HL-60/S4 treated with retinoic acid at 250 ng/mL for 4 days and 3 days (cell line): ENCODE data around the gene INCA1.

Experiments
- in situ Hi-C: fragments of 300-500 bp; cut with MboI; formaldehyde crosslinking; loops from 2 replicates; pipeline ENCODE4 v1.7.0; 2022; ENCODE audit warnings: low sequenced_read_pairs

INCA1 gene

DNA sequence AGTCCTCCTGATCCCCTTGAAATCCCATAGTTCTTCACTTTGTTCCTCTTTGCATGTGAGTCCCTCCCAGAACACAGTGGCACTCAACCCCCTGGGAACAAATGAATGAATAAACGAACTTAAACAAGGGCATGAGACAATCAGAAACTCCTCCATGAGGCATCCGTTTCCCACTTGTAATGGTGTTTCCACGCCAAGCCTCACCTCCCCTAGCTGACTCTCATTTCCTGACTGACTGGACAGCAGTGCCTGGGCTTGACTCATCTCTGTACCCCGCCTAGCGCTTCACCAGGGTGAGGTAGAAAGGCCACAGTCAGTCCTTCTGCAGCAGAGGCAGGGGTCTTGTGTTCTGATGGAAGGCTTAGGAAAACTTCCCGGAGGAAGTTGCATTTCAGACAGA lies 14.6 kb upstream of the INCA1 start:
- in situ Hi-C loops: no loop called here

DNA sequence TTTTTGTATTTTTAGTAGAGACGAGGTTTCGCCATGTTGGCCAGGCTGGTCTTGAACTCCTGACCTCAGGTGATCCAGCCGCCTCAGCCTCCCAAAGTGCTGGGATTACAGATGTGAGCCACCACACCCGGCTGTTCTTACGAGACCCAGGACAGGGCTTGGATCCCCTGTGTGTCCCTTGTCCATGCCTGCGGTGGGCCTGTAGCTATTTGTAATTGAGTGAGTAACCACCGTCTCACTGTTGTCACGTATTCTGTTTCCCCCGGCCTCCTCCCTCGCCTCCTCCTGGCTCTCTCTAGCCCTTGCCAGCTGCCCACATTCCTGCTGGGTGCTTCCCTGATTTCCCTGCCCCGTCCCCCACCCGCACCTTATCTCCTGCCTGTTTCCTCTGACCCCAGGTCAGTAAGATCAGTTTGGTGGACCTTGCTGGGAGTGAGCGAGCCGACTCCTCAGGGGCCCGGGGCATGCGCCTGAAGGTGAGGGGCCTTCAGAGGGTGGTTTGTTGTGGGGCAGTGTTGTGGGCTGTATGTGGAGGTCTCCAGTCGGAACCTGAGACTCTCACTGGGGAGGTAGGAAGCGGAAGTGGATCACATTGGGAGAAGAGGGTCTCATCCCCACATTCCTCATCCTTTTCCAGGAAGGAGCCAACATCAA lies 6.0 kb upstream of the INCA1 start:
- in situ Hi-C loops: no loop called here

DNA sequence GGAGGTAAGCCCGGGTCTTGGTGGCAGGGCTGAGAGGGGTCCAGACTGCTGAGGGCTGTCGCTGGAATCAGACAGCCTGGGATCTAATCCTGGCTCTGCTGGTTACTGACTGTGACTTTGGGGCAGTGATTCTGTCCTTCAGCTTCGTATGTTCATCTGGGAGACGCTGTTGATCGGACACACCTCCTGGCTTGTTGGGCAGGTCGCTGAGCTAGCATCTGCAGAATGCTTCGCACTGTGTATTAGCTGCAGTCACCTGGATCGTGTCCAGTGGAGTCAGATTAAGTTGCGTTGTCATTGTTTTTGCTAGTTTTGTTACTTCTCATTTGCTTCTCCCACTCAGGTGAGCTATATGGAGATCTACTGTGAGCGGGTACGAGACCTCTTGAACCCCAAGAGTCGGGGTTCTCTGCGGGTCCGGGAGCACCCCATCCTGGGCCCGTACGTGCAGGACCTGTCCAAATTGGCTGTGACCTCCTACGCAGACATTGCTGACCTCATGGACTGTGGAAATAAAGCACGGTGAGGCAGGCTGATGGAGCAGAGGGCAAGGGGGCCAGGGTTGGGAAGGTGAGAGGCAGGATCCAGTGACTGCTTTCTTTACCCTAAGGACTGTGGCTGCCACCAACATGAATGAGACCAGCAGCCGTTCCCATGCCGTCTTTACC lies 4.9 kb upstream of the INCA1 start:
- in situ Hi-C loops: no loop called here

DNA sequence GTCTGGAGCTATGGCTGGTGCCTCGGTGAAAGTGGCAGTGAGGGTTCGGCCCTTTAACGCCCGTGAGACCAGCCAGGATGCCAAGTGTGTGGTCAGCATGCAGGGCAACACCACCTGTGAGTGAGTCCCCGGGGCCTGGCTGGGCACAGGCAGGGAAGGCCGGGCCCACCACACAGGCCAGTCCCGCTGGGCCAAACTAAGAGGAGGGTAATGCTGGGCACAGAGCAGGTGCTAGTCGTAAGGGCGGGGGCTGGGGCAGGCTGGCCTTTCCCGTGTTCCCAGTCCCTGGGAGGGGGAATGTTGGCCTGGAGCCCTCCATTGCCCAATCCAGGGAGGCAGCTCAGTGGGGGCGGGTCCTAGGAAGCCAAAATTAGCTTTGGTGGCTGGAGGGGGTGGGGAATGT lies 2.9 kb upstream of the INCA1 start:
- in situ Hi-C loops: no loop called here

DNA sequence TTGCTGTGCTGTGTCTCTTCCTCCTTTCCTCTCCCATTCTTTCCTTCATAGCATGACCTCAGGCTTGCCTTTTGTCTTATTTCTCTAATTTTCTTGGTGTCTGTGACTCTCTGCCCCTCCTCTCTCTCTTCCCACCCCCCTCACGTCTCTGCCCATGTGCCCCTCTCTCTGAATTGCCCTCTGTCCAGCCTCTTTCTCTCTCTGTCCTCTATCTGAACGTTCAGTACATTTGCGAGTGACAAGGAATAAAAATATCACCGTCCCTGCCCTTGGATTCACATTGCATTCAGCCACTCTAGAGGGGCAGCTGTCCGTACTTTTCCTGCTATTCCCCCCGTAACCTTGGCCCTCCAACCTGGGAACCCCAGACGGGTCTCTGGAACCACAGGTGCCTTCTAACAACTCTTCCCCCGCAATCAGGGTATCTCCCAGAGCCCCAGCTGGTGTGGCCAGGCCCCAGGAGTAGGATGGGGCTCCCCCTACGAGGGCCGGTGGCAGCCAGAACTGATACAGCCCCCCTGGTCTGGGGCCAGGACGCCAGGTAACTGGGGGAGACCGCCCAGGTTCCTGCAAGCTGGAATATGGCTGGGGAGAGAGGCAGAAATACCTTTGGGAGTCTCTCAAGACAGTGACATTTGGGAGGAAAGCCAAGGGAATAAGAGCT lies 2.2 kb upstream of the INCA1 start:
- in situ Hi-C loops: no loop called here

DNA sequence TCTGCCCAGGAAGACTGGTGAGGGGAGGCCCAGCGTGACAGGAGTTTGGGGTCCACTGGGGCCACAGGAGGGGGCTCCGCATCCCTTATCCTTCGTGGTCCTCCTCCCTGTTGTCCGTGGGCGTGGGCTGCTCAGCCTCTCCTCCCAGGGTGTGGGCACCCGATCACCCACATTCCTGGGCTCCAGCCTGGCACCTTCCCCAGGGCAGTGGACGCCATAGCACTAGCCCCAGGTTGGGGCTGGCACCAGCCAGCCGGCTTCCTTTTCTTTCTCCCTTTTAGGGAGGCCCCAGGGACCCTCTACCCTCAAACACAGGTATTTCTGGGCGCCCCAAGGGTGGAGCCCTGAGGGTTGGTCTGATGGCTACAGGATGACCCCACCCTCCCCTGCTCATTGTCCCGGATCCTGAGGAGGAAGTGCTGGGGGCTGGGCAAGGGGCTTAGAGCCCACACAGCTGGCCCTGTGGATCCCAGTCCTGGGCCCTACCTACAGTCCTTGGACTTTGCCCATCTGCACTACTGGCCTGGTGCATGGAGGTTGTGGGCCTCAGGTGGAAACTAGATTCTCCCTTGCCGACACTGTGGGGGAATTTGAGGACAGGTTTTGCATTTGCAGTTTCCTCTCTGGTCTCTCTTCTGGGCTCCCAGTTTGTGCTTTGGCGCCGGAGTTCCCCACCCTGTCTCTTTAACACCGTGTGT lies 1.6 kb upstream of the INCA1 start:
- in situ Hi-C loops: no loop called here

DNA sequence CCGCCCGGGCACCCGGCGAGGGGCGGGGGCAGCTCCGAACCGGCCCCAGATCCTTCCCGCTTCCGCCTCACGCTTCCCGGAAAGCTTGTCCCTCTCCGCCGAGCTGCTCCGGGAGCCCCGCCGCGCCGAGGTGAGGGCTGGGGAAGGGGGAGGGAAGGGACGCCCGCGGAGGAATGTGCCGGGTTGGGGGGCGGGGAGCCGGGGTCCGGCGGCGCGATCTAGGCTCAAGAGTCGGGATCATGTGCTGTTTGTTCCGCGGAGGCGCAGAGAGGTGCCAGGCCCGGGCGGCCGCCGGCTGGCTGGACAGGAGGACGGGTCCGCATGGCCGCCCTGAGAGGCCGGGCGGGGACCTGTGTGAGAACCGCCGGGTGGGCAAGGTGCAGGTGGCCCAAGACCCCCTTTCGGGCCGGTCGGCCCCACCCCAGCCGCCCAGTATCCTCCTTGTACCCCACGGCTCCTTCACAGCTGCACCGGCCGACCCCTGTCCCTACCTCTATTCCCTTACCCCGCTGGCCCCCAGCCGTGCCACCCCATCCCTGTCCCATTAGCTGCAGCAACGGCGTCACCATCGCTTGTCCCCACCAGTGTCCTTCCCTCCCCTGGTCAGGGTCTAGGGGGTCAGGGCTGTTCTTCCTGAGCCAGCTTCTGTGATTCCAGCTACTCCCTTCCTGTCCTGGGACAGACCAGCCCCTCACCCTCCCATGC lies 857 bp upstream of the INCA1 start:
- in situ Hi-C loops: no loop called here

DNA sequence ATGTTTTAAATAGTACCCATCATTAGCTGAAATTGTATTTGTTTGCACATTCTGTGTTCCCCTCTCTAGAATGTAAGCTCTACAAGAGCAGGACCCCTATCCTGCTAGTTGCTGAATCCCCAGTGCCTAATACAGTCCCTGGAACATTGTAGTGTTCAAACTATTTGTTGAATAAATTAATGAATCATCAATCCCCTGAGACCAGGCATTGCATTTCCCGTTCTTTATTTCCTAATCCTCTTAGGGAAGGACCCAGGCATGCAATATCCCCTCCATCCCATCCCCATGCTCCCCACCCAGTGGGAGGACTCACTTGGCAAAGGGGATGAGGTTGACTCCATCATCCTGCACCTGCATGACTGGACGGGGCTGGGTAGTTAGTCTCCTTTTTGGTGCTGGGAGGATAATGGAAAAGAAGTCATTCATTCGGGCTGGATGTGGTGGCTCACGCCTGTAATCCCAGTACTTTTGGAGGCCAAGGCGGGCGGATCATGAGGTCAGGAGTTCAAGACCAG lies 3.2 kb downstream of the INCA1 start:
- in situ Hi-C loops: no loop called here

DNA sequence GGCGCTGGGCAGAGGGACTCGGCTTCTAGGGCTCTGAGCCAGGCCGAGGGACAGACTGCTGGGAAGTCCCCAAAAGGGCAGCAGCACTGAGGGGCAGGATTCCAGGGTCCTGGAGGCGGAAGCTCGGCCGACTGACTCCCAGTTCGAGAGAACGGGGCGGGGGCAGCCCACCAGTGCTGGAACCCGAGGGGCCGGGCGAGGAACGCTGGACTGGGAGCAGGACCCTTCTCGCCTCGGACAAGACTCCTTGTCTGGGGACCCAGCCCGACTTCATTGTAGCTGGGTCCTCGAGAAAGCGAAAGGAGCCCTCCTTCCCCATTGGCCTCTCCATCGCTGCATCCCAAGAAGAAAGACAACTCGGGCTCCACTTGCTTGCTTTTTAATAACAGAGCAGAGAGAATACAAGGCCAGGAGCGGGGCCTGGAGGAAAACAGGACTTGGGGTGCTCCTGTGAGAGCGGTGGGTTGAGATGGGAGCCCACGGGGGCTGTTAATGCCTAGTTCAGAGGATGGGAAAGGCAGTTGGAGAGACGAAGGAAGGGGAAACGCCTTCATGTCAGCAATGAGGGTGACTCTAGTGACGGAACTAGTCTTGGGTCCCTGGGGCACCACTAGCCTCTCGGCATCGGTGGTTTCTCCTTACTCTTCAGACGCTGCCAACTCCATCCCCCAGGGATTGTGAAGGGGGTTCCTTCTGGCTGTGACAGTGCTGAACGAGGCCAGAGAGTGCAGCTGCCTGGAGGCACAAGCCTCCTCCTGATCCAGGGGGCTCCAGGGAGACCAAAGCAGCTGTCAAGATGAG lies 9.4 kb downstream of the INCA1 start:
- in situ Hi-C loops: no loop called here

DNA sequence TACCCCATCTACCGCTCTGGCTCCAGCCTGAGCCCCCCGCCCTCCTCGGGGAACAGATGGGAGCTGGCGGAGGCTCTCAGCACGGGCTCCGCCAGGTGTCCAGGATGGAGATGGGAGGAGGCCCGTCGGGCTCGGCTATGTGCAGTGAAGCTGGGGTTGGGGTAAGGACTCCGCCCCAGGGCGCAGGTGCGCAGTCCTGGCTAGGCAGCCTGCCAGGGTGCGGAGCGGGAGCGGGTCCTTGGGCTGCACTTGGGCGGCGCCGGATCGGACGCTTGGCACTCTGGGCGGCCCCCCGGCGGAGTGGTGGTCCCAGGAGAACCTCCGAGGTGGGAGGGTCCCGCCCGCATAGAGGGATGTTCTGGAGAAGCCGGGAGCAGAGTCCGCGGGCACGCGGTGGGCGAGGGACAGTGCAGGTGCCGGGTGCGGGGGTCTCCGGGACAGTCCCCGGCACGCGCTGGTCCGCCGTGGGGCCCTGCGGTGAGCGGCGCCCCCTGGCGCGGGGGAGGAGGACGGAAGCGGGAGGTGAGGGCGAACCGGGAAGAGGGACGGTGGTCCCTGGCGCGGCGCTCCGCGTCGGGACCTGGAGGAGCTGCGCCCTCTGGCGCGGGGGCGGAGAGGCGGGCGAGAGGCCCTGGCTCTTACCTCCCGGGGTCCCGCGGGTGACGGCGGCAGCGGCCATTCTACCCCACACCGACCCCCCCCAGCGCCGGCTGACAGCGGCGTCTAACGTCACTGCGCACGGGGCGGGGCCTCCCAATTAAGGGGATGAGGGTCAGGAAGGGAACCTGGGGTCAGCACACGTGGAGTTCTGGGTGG lies 10.2 kb downstream of the INCA1 start, which contains the start of gene CAMTA2:
Gene CAMTA2 (minus strand): TSS at position 725 of the 816 bp plus-strand sequence. CDS start 1,453 bp downstream, outside the sequence.
- in situ Hi-C loops: no loop called here

DNA sequence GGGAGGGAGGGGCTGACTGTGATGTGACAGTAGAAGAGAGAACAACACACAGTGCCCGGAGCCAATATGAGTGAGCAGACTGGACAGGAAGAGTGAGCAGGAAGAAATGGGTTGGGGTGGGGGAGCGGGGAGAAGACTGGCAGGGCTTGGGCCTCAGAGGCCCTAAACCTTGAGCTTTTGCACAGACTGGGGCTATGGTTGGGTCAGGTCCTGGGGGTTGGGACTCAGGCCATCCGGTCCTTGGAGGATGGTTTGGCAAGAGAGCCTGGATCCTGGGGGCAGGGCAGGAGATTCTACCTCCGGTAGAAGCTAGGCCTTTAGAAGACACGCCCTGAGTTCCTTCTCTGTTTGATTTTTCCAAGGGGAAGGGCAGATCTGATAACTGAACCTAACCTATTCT lies 10.9 kb downstream of the INCA1 start:
- in situ Hi-C loops: no loop called here

DNA sequence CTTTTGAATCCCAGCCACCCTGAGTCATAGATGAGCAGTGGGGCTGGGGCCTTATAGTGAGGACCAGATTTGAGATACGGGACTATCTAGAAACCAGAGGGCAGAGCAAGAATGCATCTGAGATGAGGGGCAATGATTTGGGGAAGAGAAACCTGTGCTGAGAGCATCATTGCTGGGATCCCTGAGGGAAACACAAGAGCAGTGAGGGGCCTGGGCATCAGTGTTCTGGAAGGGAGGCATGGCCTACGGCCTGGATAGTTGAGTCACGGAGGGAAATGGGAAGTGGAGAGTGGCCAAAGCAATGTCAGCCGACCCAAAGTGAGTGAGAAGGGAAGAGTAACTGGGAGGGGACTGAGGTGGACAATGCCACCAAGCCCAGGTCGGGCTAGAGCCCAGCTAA lies 15.0 kb downstream of the INCA1 start:
- in situ Hi-C loops: no loop called here

DNA sequence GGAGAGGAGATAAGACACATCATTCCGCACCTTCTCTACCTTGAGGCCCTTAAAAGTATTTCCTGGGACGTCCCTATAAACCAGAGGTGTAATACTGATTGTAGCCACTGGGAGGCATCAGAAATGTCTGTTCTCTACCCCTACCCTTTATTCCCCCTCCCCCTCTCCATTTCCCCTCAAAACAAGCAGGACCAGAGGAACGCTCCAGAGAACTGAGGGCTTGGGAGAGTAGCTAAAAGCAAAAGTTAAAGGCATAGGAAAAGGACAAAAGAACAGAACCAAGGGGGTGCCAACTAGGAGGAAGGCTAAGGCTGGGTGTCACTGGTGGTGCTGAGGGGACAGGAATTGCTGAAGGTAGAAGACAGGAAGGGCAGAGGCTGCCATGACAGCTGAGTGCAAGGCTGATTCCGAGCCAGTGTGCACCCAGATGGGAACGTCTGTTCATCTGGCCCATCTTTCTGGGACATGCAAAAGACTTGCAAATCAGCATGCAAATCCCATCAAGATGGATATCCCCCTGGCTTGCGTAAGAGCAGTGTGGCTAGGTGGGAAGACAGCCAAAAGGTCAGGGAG lies 16.6 kb downstream of the INCA1 start:
- in situ Hi-C loops: no loop called here

DNA sequence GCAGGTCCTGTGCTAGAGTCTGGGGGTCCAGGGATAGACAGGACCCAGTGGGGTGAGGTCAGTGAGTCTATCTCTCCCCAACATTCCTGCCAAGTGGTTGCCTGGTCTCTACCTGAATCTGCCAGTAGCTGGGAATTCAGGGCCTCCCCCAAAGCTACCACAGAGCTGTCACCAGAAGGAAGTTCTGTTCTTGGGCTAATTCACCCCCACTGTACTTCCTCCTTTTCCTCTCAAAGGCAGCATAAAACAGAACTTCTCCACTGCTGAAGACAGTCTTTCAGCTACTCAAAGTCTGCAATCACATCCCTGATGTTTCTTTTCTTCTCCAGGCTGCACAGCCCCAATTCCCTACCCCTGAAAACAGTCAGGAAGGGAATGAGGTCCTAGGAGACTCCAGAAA lies 18.6 kb downstream of the INCA1 start:
- in situ Hi-C loops: no loop called here

DNA sequence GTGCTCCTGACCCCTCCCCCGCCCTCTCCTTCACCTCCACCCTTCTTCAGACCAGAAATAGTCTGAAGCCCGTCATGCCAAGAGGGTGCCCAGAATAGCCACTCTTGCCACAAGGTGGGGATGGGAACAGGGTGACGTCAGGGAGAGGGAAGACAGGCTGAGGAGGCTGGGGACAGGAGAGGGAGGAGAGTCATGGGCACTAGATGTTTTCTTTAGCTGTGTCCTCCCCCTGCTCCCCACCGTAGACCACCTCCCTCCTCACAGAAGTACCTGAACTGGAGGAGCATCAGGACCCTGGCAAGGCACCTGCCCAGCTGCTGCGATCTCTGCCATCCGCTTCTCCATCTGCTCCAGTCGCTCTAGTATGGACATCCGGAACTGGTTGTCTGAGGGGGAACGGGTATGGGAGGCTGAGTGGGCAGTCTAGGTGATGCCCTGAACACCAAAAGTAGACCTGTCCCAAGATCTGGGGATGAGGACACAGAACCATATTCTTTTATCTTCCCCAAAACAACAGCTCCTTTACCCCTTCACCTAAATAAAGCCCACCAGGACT lies 23.1 kb downstream of the INCA1 start:
- in situ Hi-C loops: no loop called here

DNA sequence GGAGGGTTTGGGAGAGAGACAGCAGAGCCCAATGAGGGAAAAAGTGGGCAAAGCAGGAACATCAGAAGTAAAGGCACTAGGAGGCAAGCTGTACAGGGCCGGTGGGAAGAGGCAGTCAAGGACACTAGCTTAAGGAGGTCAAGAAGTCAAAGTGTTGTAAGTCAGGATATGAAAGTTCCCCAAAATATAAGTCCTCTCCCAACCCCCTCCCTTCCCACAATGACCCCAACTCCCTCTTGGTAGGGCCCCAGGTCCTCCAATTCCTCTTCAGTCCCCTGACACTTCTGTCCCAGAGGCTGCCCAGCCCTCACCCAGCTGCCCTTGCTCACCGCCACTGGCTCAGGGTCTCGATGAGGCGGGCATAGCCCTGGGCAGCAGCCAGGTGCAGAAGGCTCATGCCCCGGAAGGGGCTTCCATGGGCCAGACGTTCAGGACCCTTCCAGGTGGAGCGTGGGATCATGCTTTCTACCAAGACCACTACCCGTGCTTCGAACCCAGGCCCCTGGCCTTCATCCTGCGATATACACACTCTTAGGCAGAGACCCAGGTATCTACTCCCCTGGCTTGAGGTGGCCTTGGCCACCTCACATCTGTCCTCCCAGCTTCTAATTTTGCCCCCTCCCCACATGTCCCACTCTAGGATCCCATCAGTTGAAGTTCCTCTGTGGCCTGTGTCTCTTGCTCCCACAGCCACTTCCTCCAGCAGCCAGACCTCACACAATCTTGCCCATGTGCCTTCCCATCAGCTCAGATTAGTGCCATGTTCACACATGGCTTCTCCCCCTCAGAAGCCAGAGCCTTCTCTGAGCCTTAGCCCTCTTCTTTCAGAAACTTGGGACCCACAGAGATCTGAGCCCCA lies 23.8 kb downstream of the INCA1 start:
- in situ Hi-C loops: no loop called here

DNA sequence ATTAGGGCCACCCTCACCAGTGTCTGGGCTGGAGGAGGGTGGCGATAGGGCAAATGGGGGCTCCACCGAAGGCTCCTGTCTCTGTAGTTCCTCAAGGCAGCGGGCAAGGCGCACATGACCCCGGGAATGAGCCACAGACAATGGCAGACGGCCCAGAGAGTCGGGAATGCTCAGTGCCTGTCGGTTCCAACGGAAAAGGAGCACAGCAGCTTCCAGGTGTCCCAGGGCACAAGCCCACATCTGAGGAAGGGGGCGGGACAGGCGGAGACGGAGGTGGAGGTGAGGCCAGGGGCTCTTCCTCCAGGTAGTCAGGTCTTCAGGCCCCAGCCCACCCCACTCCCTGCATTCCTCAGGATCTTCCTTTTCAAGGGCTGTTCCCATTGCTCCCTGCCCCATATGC lies 24.6 kb downstream of the INCA1 start:
- in situ Hi-C loops: no loop called here

DNA sequence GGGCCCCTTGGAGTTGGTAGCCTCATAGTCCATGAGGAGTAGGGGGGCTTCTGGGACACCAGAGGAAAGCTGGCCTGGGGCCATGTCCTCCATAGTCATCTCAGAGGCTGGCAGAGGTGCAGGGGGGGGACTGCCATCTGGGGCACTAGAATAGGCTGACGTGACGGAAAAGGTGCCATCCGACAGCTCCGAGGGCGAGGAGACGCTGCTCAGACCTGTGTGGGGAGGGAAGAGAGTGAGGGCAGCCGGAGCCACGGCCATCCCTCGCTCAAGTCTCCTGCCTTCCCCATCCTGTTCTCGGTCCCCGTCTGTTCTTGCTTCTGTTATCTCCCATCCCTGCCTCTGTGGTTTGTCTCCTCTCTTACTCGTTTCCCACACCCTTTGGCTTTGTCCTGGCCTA lies 25.0 kb downstream of the INCA1 start:
- in situ Hi-C loops: no loop called here
